H1 (cell line): ENCODE data around the gene CD7. TPM values are rescaled to one million over a fixed set of nuclear protein-coding genes. Genes with fewer than 3 reads are reported as not detected.

ENCODE experiments used
- CTCF ChIA-PET: fragments of 300-600 bp; sonication (Branson Sonifier 250); formaldehyde crosslinking; loops from one replicate; lab custom pipeline; 2021; ENCODE audit not compliant: partially characterized antibody; lab: Charles Lee
- POLR2A ChIA-PET: fragments of 300-600 bp; sonication (Branson Sonifier 250); formaldehyde crosslinking; loops from one replicate; lab custom pipeline; 2021; ENCODE audit warnings: inconsistent platforms; ENCODE audit not compliant: partially characterized antibody; lab: Charles Lee
- DNase-seq, 2 experiments: peaks; one replicate each; pipeline versions ENCODE4 v3.0.0 to v3.0.0-alpha.2; 2010 to 2022; ENCODE audit warnings: low spot score in 2 of 2, low read depth in 1 of 2, mixed read lengths in 1 of 2
- FAIRE-seq: peaks from 2 replicates; lab custom pipeline; 2011; peaks lifted over from hg19 to GRCh38; lab: Jason Lieb, UNC
- H2AFZ ChIP-seq: 2 replicates; pipeline ENCODE4 v1.8.1; 2012; ENCODE audit warnings: low read length, inconsistent platforms
- H2AK5ac ChIP-seq: 2 replicates; pipeline ENCODE4 v1.6.1; 2013; ENCODE audit warnings: low read depth, low read length
- H2BK120ac ChIP-seq: replicated peaks from 2 replicates; pipeline ENCODE3; 2013; ENCODE audit warnings: low read depth, low read length, inconsistent platforms
- H2BK12ac ChIP-seq: 2 replicates; pipeline ENCODE4 v1.6.1; 2013; ENCODE audit warnings: low read depth, low read length
- H2BK15ac ChIP-seq: 2 replicates; pipeline ENCODE4 v1.6.1; 2013; ENCODE audit warnings: low read length
- H2BK20ac ChIP-seq: 2 replicates; pipeline ENCODE4 v1.6.1; 2013; ENCODE audit warnings: low read length
- H2BK5ac ChIP-seq: 2 replicates; pipeline ENCODE4 v1.6.1; 2013; ENCODE audit warnings: low read depth, low read length
- H3K14ac ChIP-seq: 2 replicates; pipeline ENCODE4 v1.6.1; 2013; ENCODE audit warnings: inconsistent platforms; ENCODE audit not compliant: insufficient read length
- H3K18ac ChIP-seq: 2 replicates; pipeline ENCODE4 v1.6.1; 2013; ENCODE audit warnings: low read length; ENCODE audit errors: extremely low read depth
- H3K23ac ChIP-seq: 2 replicates; pipeline ENCODE4 v1.6.1; 2013; ENCODE audit warnings: inconsistent platforms; ENCODE audit not compliant: insufficient read length
- H3K23me2 ChIP-seq: 2 replicates; pipeline ENCODE4 v1.6.1; 2013; ENCODE audit warnings: low read depth, low read length
- H3K27ac ChIP-seq: 2 replicates; pipeline ENCODE4 v1.6.1; 2011; ENCODE audit warnings: low read depth, low read length, inconsistent platforms
- H3K27me3 ChIP-seq, 4 experiments: replicated peaks in 1 of 4; 1 replicate in 1 of 4; 2 replicates in 3 of 4; pipeline versions ENCODE4 v1.6.1 to v1.8.1; 2011 to 2013; ENCODE audit warnings: low read length in 3 of 4, mild to moderate bottlenecking in 3 of 4, inconsistent platforms in 2 of 4, mixed read lengths in 2 of 4, moderate library complexity in 1 of 4; ENCODE audit not compliant: control insufficient read depth in 3 of 4, insufficient read depth in 3 of 4; ENCODE audit errors: extremely low read depth in 1 of 4
- H3K36me3 ChIP-seq, 4 experiments: 2 replicates each; pipeline versions ENCODE4 v1.6.1 to v1.8.1; 2011 to 2013; ENCODE audit warnings: mild to moderate bottlenecking in 4 of 4, low read length in 3 of 4, moderate library complexity in 2 of 4, control low read depth in 1 of 4, inconsistent platforms in 1 of 4; ENCODE audit not compliant: insufficient read depth in 4 of 4, control insufficient read depth in 2 of 4
- H3K4ac ChIP-seq: replicated peaks from 2 replicates; pipeline ENCODE3; 2013; ENCODE audit warnings: low read length, low read depth, mixed read lengths, inconsistent platforms; ENCODE audit not compliant: insufficient read length
- H3K4me1 ChIP-seq, 4 experiments: replicated peaks in 1 of 4; 1 replicate in 1 of 4; 2 replicates in 3 of 4; pipeline versions ENCODE4 v1.6.1 to v1.8.1; 2011 to 2013; ENCODE audit warnings: low read length in 3 of 4, inconsistent platforms in 2 of 4, mixed read lengths in 1 of 4; ENCODE audit not compliant: insufficient read depth in 4 of 4, control insufficient read depth in 3 of 4
- H3K4me2 ChIP-seq, 2 experiments: 2 replicates each; pipeline versions ENCODE4 v1.6.1 to v1.8.1; 2011 to 2013; ENCODE audit warnings: low read depth in 2 of 2, low read length in 2 of 2, control low read depth in 1 of 2, inconsistent platforms in 1 of 2, mild to moderate bottlenecking in 1 of 2; ENCODE audit not compliant: insufficient read depth in 1 of 2
- H3K4me3 ChIP-seq, 4 experiments: fragments of 200-600, 300-600 bp in 1 of 4; sonication (generic), shearing (Covaris generic), sonication (Bioruptor Twin) in 1 of 4; 2 replicates each; pipeline versions ENCODE4 v1.5.1 to v1.8.1; 2011 to 2016; ENCODE audit warnings: low read length in 4 of 4, low read depth in 3 of 4, control low read depth in 2 of 4, inconsistent platforms in 2 of 4, mild to moderate bottlenecking in 2 of 4, mixed read lengths in 1 of 4, moderate library complexity in 1 of 4; ENCODE audit not compliant: insufficient read depth in 2 of 4; ENCODE audit errors: extremely low read depth in 1 of 4
- H3K56ac ChIP-seq: replicated peaks from 2 replicates; pipeline ENCODE3; 2013; ENCODE audit warnings: low read depth, mild to moderate bottlenecking, mixed read lengths, low read length, inconsistent platforms; ENCODE audit not compliant: insufficient read length
- H3K79me1 ChIP-seq: 2 replicates; pipeline ENCODE4 v1.6.1; 2013; ENCODE audit warnings: low read depth, low read length, control low read depth
- H3K79me2 ChIP-seq, 2 experiments: 2 replicates each; pipeline versions ENCODE4 v1.6.1 to v1.8.1; 2012 to 2013; ENCODE audit warnings: low read length in 2 of 2, mild to moderate bottlenecking in 2 of 2, inconsistent platforms in 1 of 2; ENCODE audit not compliant: insufficient read depth in 2 of 2, control insufficient read depth in 1 of 2
- H3K9ac ChIP-seq, 4 experiments: replicated peaks in 1 of 4; 1 replicate in 1 of 4; 2 replicates in 3 of 4; pipeline versions ENCODE4 v1.6.1 to v1.8.1; 2011 to 2013; ENCODE audit warnings: low read depth in 3 of 4, low read length in 3 of 4, control low read depth in 2 of 4, mild to moderate bottlenecking in 2 of 4, moderate library complexity in 2 of 4, inconsistent platforms in 1 of 4; ENCODE audit errors: extremely low read depth in 1 of 4
- H3K9me3 ChIP-seq, 2 experiments: 2 replicates each; pipeline versions ENCODE4 v1.6.1 to v1.8.1; 2012 to 2013; ENCODE audit warnings: mild to moderate bottlenecking in 2 of 2, moderate library complexity in 2 of 2, control low read depth in 1 of 2, inconsistent platforms in 1 of 2, low read depth in 1 of 2, low read length in 1 of 2, mixed read lengths in 1 of 2; ENCODE audit not compliant: insufficient read depth in 2 of 2
- H4K20me1 ChIP-seq, 2 experiments: replicated peaks in 1 of 2; 2 replicates each; pipeline versions ENCODE3 to v1.8.1; 2011 to 2013; ENCODE audit warnings: inconsistent platforms in 2 of 2, low read length in 2 of 2, mild to moderate bottlenecking in 1 of 2; ENCODE audit not compliant: insufficient read depth in 2 of 2, control insufficient read depth in 1 of 2
- H4K5ac ChIP-seq: 2 replicates; pipeline ENCODE4 v1.6.1; 2013; ENCODE audit warnings: low read length, low read depth, mixed read lengths, inconsistent platforms; ENCODE audit not compliant: insufficient read length
- H4K8ac ChIP-seq: 2 replicates; pipeline ENCODE4 v1.8.0; 2013; ENCODE audit warnings: mild to moderate bottlenecking, moderate library complexity, low read length, inconsistent platforms; ENCODE audit not compliant: insufficient read depth; ENCODE audit errors: extremely low read depth
- H4K91ac ChIP-seq: replicated peaks from 2 replicates; pipeline ENCODE3; 2013; ENCODE audit warnings: low read length, mixed read lengths, inconsistent platforms; ENCODE audit not compliant: insufficient read length
- ASH2L ChIP-seq: fragments of 200-600, 300-600 bp; sonication (generic); IDR thresholded peaks from one replicate; pipeline ENCODE4 v1.7.1; 2017; ENCODE audit warnings: low read length
- CBX8 ChIP-seq: fragments of 300-800, 300-1000 bp; sonication (generic); IDR thresholded peaks from 2 replicates; pipeline ENCODE4 v1.7.1; 2016; ENCODE audit warnings: low read depth, low read length, borderline replicate concordance
- CEBPB ChIP-seq: IDR thresholded peaks from 2 replicates; pipeline ENCODE4 v1.6.1; 2012; ENCODE audit warnings: low read depth, low read length
- EP300 ChIP-seq, 2 experiments: IDR thresholded peaks; 1 replicate in 1 of 2; 2 replicates in 1 of 2; pipeline ENCODE4 v1.6.1; 2011 to 2012; ENCODE audit warnings: low read depth in 2 of 2, low read length in 2 of 2, mild to moderate bottlenecking in 2 of 2, borderline replicate concordance in 1 of 2, inconsistent platforms in 1 of 2, moderate library complexity in 1 of 2
- JUND ChIP-seq: IDR thresholded peaks from 2 replicates; pipeline ENCODE4 v1.6.1; 2011; ENCODE audit warnings: mild to moderate bottlenecking, improper control_type of control experiment, low read length
- NRF1 ChIP-seq: IDR thresholded peaks from 2 replicates; pipeline ENCODE4 v1.6.1; 2011; ENCODE audit warnings: mild to moderate bottlenecking, low read depth, low read length, improper control_type of control experiment
- POU5F1 ChIP-seq: IDR thresholded peaks from 2 replicates; pipeline ENCODE4 v1.6.1; 2011; ENCODE audit warnings: low read depth, mild to moderate bottlenecking, low read length, moderate library complexity
- RXRA ChIP-seq: IDR thresholded peaks from 2 replicates; pipeline ENCODE4 v1.6.1; 2011; ENCODE audit warnings: low read depth, mild to moderate bottlenecking, low read length, moderate library complexity; ENCODE audit not compliant: insufficient read depth
- SP2 ChIP-seq: IDR thresholded peaks from 2 replicates; pipeline ENCODE4 v1.6.1; 2012; ENCODE audit warnings: mild to moderate bottlenecking, low read length, inconsistent platforms
- TAF1 ChIP-seq: IDR thresholded peaks from 2 replicates; pipeline ENCODE4 v1.6.1; 2011; ENCODE audit warnings: mild to moderate bottlenecking, low read depth, low read length
- TAF7 ChIP-seq: optimal IDR thresholded peaks from 2 replicates; pipeline ENCODE3; 2011; ENCODE audit warnings: low read depth, mild to moderate bottlenecking, inconsistent platforms, low read length, moderate library complexity, borderline replicate concordance
- TCF12 ChIP-seq: IDR thresholded peaks from 2 replicates; pipeline ENCODE4 v1.6.1; 2011; ENCODE audit warnings: low read depth, mild to moderate bottlenecking, low read length
- WGBS, 2 experiments: shearing (Covaris generic) in 1 of 2; methylation state at CpG; one replicate each; pipeline versions ENCODE4 v1.1.6 to v1.1.7; 2013 to 2015; ENCODE audit warnings: low lambda C conversion rate in 2 of 2, mixed read lengths in 2 of 2, inconsistent platforms in 1 of 2, low coverage in 1 of 2, missing lambda C conversion rate in 1 of 2; ENCODE audit not compliant: insufficient replicate concordance in 2 of 2, insufficient coverage in 1 of 2, insufficient read length in 1 of 2; ENCODE audit errors: extremely low coverage in 1 of 2, missing lambda C conversion rate in 1 of 2; 5-methylcytosine and 5-hydroxymethylcytosine counted together
- polyA plus RNA-seq, 7 experiments: library from polyadenylated mRNA; depleted of rRNA in 3 of 7; stranded (reverse) in 5 of 7; unstranded in 2 of 7; fragments of >200 nt in 5 of 7; fragments of 200-250 nt in 2 of 7; gene quantifications; 1 replicate in 5 of 7; 2 replicates in 1 of 7; 4 replicates in 1 of 7; pipeline versions ENCODE4 v1.2.1 to v1.2.3, GENCODE V29; 2011 to 2013; ENCODE audit warnings: missing spikeins in 2 of 7, mixed read lengths in 2 of 7
- total RNA-seq: library from RNA; stranded (reverse); fragmentation: NEBNext Ultra II Directional; extraction: Animal tissue kit (Norgen Biotek cat#: 25700); gene quantifications from 2 replicates; pipeline ENCODE4 v1.2.1, GENCODE V29; 2021

The CD7 gene
- total and polyA plus RNA-seq, 2 of the 8 experiments (the other 6 are each of a cell fraction or from before 2014, with no cell fraction given), result 0.83 to 0.86 TPM

DNA sequence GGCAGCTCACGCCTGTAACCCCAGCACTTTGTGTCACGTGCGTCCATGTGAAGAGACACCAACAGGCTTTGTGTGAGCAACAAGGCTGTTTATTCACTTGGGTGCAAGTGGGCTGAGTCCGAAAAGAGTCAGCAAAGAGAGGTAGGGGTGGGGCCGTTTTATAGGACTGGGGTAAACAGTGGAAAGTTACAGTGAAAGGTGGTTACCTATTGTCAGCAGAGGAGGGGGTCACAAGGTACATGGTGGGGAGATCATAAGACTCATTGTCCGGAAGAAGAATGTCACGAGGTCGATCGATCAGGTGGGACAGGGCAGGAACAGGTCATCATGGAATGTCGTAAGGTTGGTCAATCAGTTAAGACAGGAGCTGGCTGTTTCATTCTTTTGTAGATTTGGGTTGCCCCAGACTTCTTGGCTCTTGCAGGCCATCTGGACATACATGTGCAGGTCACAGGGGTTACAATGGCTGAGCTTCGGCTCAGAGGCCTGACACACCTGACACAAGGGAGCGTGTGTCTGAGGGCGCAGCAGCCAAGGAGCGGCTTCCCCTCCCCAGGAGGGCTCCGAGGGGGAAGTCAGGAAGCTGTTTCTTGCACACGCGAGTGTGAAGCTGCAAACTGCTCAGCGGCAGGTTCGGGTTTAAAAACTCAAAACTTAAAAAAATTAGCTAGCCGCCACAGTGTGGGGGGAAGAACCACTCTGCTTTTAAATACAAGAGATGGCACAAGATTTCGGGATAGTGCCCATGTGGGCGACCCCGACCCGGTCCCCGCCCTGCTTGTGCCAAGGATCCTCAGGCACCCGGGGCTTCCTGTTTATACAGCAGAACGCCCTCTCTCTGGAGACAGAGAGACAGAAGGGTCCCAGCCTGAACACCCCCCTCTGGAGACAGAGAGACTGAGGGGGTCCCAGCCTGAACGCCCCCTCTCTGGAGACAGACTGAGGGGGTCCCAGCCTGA, 29.2 kb upstream of the CD7 start:
- FAIRE-seq, result no peak
- POLR2A ChIA-PET, result interaction anchor here (2.4 kb wide), 1 partner anchor 73 kb away, joined by 4 read pairs; the partner anchor contains the start of gene CSNK1D
- TF ChIP-seq TAF1 (no peak), SP2 (no peak), JUND (no peak), TAF7 (no peak), ASH2L (no peak), EP300 (IDR thresholded peaks at IDR 0.05; ENCODE audit: borderline replicate concordance in 1 of 2, low read depth in 2 of 2, low read length in 2 of 2) (no peak), CEBPB (no peak), RXRA (no peak), POU5F1 (no peak), CBX8 (no peak), NRF1 (no peak), TCF12 (no peak)

More for the DNA sequence above, 29.2 kb upstream of the CD7 start:
- Histone ChIP-seq H3K4me2 (no peak overlapping the region), H4K91ac (no peak overlapping the region), H3K23me2 (no peaks in the 10 kb centered on the region), H3K18ac (no peak overlapping the region), H2BK120ac (no peak overlapping the region), H2BK5ac (no peak overlapping the region), H2BK20ac (no peak overlapping the region), H2BK15ac (no peak overlapping the region), H4K5ac (no peak overlapping the region), H3K27ac (no peak overlapping the region), H4K8ac (no peak overlapping the region), H3K4me1 (no peaks in the 10 kb centered on the region; a peak in 1 of 7 replicates), H3K4me3 (no peak overlapping the region), H3K9me3 (peaks cover 0 to 2% of the 10 kb centered on the region in 2 experiments; a peak in 1 of 4 replicates), H3K79me2 (no peaks in the 10 kb centered on the region), H3K36me3 (no peaks in the 10 kb centered on the region), H3K4ac (no peak overlapping the region), H2BK12ac (no peak overlapping the region), H2AK5ac (no peak overlapping the region), H3K27me3 (no peaks in the 10 kb centered on the region; a peak in 1 of 7 replicates), H4K20me1 (no peaks in the 10 kb centered on the region), H3K79me1 (no peaks in the 10 kb centered on the region), H2AFZ (no peak overlapping the region), H3K23ac (no peak overlapping the region), H3K14ac (no peak overlapping the region), H3K56ac (no peak overlapping the region), H3K9ac (no peak overlapping the region)
- DNase-seq, result no peak
- 88% methylated on average over 26 of the region's 28 CpGs; no CpG with 5 or more reads in 1 of the 2 experiments for WGBS, 2 experiments
- CTCF ChIA-PET, result interaction anchor here (0.6 to 3.3 kb wide), 6 partner anchors 10 to 104 kb away, joined by 3 to 8 read pairs (median 3); partner anchors contain the start of gene SECTM1
